Measurements from ENCODE around the gene ADAD2. TPM values are rescaled to one million over a fixed set of nuclear protein-coding genes. Genes with fewer than 3 reads are reported as not detected.
A peak's percentile ranks its signal among the peaks of the same experiment; 100 is the strongest.

Gene ADAD2
- under 1 TPM in 1 of 2 experiments, not detected in 1; 0.19 TPM for total RNA-seq

- DNase-seq, result no peak
- H3K36me3 Mint-ChIP-seq, result peaks cover 3% of the 10 kb centered on the region
- no peak within 1 kb of the TSS for H3K4me3 Mint-ChIP-seq
- H3K27ac Mint-ChIP-seq, result no peak within 1 kb of the TSS
- intact Hi-C loops (cut with micrococcal nuclease), result no loop called here
- ChIA-PET CTCF (interaction anchor here (5.2 kb wide), 1 partner anchor 105 kb away, joined by 103 read pairs; no protein-coding TSS in a partner anchor), POLR2A (no interaction called here)
- H3K9me3 Mint-ChIP-seq, result no peaks in the 10 kb centered on the region
- H3K27me3 Mint-ChIP-seq, result no peaks in the 10 kb centered on the region
- H3K4me1 Mint-ChIP-seq (ENCODE audit: low read depth), result peaks cover 22% of the 10 kb centered on the region
These were observed at the start of gene ADAD2 for GRCh38 chr16:84190731-84191388. Gene ADAD2, plus strand, starts transcription at chr16:84191157. Its CDS starts 74 bp downstream, at chr16:84191231.

- no peak overlapping the region for H3K27ac Mint-ChIP-seq
- DNase-seq, result no peak
- peaks cover 28% of the 10 kb centered on the region for H3K4me1 Mint-ChIP-seq (ENCODE audit: low read depth)
- H3K27me3 Mint-ChIP-seq, result no peaks in the 10 kb centered on the region
- ChIA-PET CTCF (interaction anchor here (0.7 to 2.6 kb wide), 3 partner anchors 26 to 44 kb away, joined by 3 to 9 read pairs (median 7); partner anchors contain the start of genes MBTPS1 and TAF1C), POLR2A (no interaction called here)
- H3K9me3 Mint-ChIP-seq, result no peaks in the 10 kb centered on the region
- no peak overlapping the region for H3K4me3 Mint-ChIP-seq
- intact Hi-C loops (cut with micrococcal nuclease), result no loop called here
- no peaks in the 10 kb centered on the region for H3K36me3 Mint-ChIP-seq
These were observed 47.9 kb upstream of the ADAD2 start for GRCh38 chr16:84143081-84143480.

GRCh38 chr16:84143784-84144199 is 47.2 kb upstream of the ADAD2 start:
- Mint-ChIP-seq H3K9me3 (no peaks in the 10 kb centered on the region), H3K27me3 (no peaks in the 10 kb centered on the region), H3K36me3 (no peaks in the 10 kb centered on the region), H3K27ac (peak overlapping the region; percentile 76), H3K4me1 (ENCODE audit: low read depth) (peaks cover 22% of the 10 kb centered on the region), H3K4me3 (peak overlapping the region; percentile 93)
- intact Hi-C loops (cut with micrococcal nuclease), result loop anchor here (2.0 kb wide), 1 partner anchor 31 kb away; no protein-coding TSS in a partner anchor
- ChIA-PET CTCF (interaction anchor here (0.7 to 2.6 kb wide), 2 partner anchors 27 to 43 kb away, joined by 3 to 9 read pairs; partner anchors contain the start of genes MBTPS1 and TAF1C), POLR2A (interaction anchor here (0.6 kb wide), 1 partner anchor 34 kb away, joined by 5 read pairs; no protein-coding TSS in a partner anchor)
- DNase-seq, result no peak

- Mint-ChIP-seq H3K27ac (peak overlapping the region; percentile 76), H3K27me3 (no peaks in the 10 kb centered on the region), H3K9me3 (no peaks in the 10 kb centered on the region), H3K4me1 (ENCODE audit: low read depth) (peaks cover 17% of the 10 kb centered on the region), H3K4me3 (peak overlapping the region; percentile 93), H3K36me3 (no peaks in the 10 kb centered on the region)
- ChIA-PET POLR2A (interaction anchor here (0.6 to 2.5 kb wide), 2 partner anchors 27 to 33 kb away, joined by 5 to 23 read pairs; partner anchors contain the start of gene MBTPS1), CTCF (interaction anchor here (1.0 to 2.6 kb wide), 3 partner anchors 9 to 43 kb away, joined by 6 to 9 read pairs (median 8); partner anchors contain the start of genes MBTPS1 and TAF1C)
- DNase-seq, result peak; percentile 66
- intact Hi-C loops (cut with micrococcal nuclease), result loop anchor here (2.0 kb wide), 1 partner anchor 30 kb away; no protein-coding TSS in a partner anchor
These were observed 46.6 kb upstream of the ADAD2 start for GRCh38 chr16:84144209-84144858.

GRCh38 chr16:84144859-84145639 is 45.9 kb upstream of the ADAD2 start, which contains the start of the genes DNAAF1 and HSDL1:
Gene DNAAF1, plus strand, starts transcription at chr16:84145308. Its CDS starts 133 bp downstream, at chr16:84145441.
Gene HSDL1, minus strand, starts transcription at chr16:84145177. Its CDS starts 13,856 bp downstream, at chr16:84131321.
- intact Hi-C loops (cut with micrococcal nuclease), result loop anchor here (1.0 to 2.0 kb wide), 2 partner anchors 29 to 30 kb away; partner anchors contain the start of gene MBTPS1
- no peaks in the 10 kb centered on the region for H3K36me3 Mint-ChIP-seq
- no peaks in the 10 kb centered on the region for H3K9me3 Mint-ChIP-seq
- H3K4me3 Mint-ChIP-seq, result peak within 1 kb of the TSS; percentile 93
- POLR2A ChIA-PET, result interaction anchor here (2.5 kb wide), 1 partner anchor 28 kb away, joined by 23 read pairs; the partner anchor contains the start of gene MBTPS1
- peak; percentile 95 for DNase-seq
- peak within 1 kb of the TSS; percentile 76 for H3K27ac Mint-ChIP-seq
- H3K4me1 Mint-ChIP-seq (ENCODE audit: low read depth), result peaks cover 11% of the 10 kb centered on the region
- no peaks in the 10 kb centered on the region for H3K27me3 Mint-ChIP-seq
- CTCF ChIA-PET, result interaction anchor here (0.7 to 2.6 kb wide), 4 partner anchors 10 to 42 kb away, joined by 3 to 9 read pairs (median 7); partner anchors contain the start of genes MBTPS1 and TAF1C

- Mint-ChIP-seq H3K4me3 (no peak overlapping the region), H3K36me3 (no peaks in the 10 kb centered on the region), H3K9me3 (no peaks in the 10 kb centered on the region), H3K27ac (no peak overlapping the region), H3K4me1 (ENCODE audit: low read depth) (no peaks in the 10 kb centered on the region), H3K27me3 (peaks cover 7% of the 10 kb centered on the region)
- ChIA-PET CTCF (interaction anchor here (1.1 kb wide), 1 partner anchor 36 kb away, joined by 3 read pairs; the partner anchor contains the start of gene TAF1C), POLR2A (interaction anchor here (1.0 kb wide), 1 partner anchor 12 kb away, joined by 3 read pairs; no protein-coding TSS in a partner anchor)
- intact Hi-C loops (cut with micrococcal nuclease), result no loop called here
- no peak for DNase-seq
These were observed 40.0 kb upstream of the ADAD2 start for GRCh38 chr16:84150926-84151325.

GRCh38 chr16:84153660-84154214 is 37.2 kb upstream of the ADAD2 start:
- Mint-ChIP-seq H3K27ac (no peak overlapping the region), H3K4me1 (ENCODE audit: low read depth) (no peaks in the 10 kb centered on the region), H3K27me3 (peaks cover 16% of the 10 kb centered on the region), H3K36me3 (no peaks in the 10 kb centered on the region), H3K4me3 (no peak overlapping the region), H3K9me3 (no peaks in the 10 kb centered on the region)
- ChIA-PET CTCF (no interaction called here), POLR2A (no interaction called here)
- intact Hi-C loops (cut with micrococcal nuclease), result no loop called here
- DNase-seq, result no peak

- POLR2A ChIA-PET, result interaction anchor here (0.7 to 0.8 kb wide), 2 partner anchors 12 to 133 kb away, joined by 3 to 10 read pairs; no protein-coding TSS in a partner anchor
- Mint-ChIP-seq H3K36me3 (no peaks in the 10 kb centered on the region), H3K4me3 (no peak overlapping the region), H3K4me1 (ENCODE audit: low read depth) (no peaks in the 10 kb centered on the region), H3K27ac (no peak overlapping the region), H3K9me3 (no peaks in the 10 kb centered on the region), H3K27me3 (peaks cover 26% of the 10 kb centered on the region)
- no peak for DNase-seq
- intact Hi-C loops (cut with micrococcal nuclease), result no loop called here
- CTCF ChIA-PET, result interaction anchor here (1.1 kb wide), 1 partner anchor 32 kb away, joined by 5 read pairs; the partner anchor contains the start of gene TAF1C
These were observed 35.7 kb upstream of the ADAD2 start for GRCh38 chr16:84155226-84155625.

- POLR2A ChIA-PET, result interaction anchor here (0.7 to 0.8 kb wide), 2 partner anchors 12 to 133 kb away, joined by 3 to 10 read pairs; no protein-coding TSS in a partner anchor
- Mint-ChIP-seq H3K9me3 (no peaks in the 10 kb centered on the region), H3K36me3 (no peaks in the 10 kb centered on the region), H3K4me3 (no peak overlapping the region), H3K27me3 (peaks cover 26% of the 10 kb centered on the region), H3K27ac (no peak overlapping the region), H3K4me1 (ENCODE audit: low read depth) (no peaks in the 10 kb centered on the region)
- intact Hi-C loops (cut with micrococcal nuclease), result no loop called here
- CTCF ChIA-PET, result interaction anchor here (0.8 to 1.1 kb wide), 2 partner anchors 9 to 31 kb away, joined by 3 to 5 read pairs; partner anchors contain the start of gene TAF1C
- DNase-seq, result no peak
These were observed 35.2 kb upstream of the ADAD2 start for GRCh38 chr16:84155771-84156170.

GRCh38 chr16:84156342-84156784 is 34.6 kb upstream of the ADAD2 start:
- no peak for DNase-seq
- H3K4me3 Mint-ChIP-seq, result no peak overlapping the region
- H3K9me3 Mint-ChIP-seq, result no peaks in the 10 kb centered on the region
- H3K27ac Mint-ChIP-seq, result no peak overlapping the region
- CTCF ChIA-PET, result interaction anchor here (0.8 to 1.1 kb wide), 2 partner anchors 9 to 31 kb away, joined by 3 to 5 read pairs; partner anchors contain the start of gene TAF1C
- intact Hi-C loops (cut with micrococcal nuclease), result no loop called here
- H3K27me3 Mint-ChIP-seq, result peaks cover 26% of the 10 kb centered on the region
- H3K36me3 Mint-ChIP-seq, result no peaks in the 10 kb centered on the region
- POLR2A ChIA-PET, result no interaction called here
- H3K4me1 Mint-ChIP-seq (ENCODE audit: low read depth), result no peaks in the 10 kb centered on the region

GRCh38 chr16:84159007-84159406 is 31.9 kb upstream of the ADAD2 start:
- Mint-ChIP-seq H3K4me1 (ENCODE audit: low read depth) (no peaks in the 10 kb centered on the region), H3K4me3 (no peak overlapping the region), H3K36me3 (no peaks in the 10 kb centered on the region), H3K27ac (no peak overlapping the region), H3K9me3 (no peaks in the 10 kb centered on the region), H3K27me3 (peaks cover 33% of the 10 kb centered on the region)
- DNase-seq, result no peak
- intact Hi-C loops (cut with micrococcal nuclease), result no loop called here
- POLR2A ChIA-PET, result no interaction called here
- CTCF ChIA-PET, result no interaction called here

Measured in activated CD4-positive, alpha-beta memory T cell treated with anti-CD3 and anti-CD28 coated beads for 36 hours (primary cell).